ENCODE measurements around the gene RIPK4. TPM values are rescaled to one million over a fixed set of nuclear protein-coding genes. Genes with fewer than 3 reads are reported as not detected.

Gene RIPK4
- total and polyA plus RNA-seq, 4 donors: 4.7 to 22.6 (median 8.5) TPM

DNA sequence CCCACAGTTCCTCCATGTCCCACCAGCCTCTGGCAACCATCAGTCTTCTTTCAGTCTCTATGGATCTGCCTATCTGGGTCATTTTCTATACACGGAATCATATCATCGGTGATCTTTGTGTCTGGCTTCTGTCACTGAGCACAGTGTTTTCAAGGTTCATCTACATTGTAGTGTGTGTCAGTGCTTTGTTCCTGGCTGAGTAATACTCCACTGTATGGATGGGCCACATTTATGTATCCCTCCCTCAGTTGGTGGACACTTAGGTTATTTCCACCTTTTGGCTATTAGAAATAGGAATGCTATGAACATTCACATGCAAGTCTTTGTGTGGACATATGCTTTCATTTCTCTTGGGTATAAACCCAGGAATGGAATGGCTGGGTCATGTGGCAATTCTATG lies 46.6 kb downstream of the RIPK4 start:
- H3K9me3 ChIP-seq (ENCODE audit: control insufficient read depth in 4 of 4, low read length in 3 of 4): no peaks in the 10 kb centered on the region
- WGBS: 73% methylated on average over 2 of the region's 2 CpGs
- H3K27me3 ChIP-seq (ENCODE audit: control insufficient read depth in 4 of 4, insufficient read depth in 4 of 4, low read length in 3 of 4): no peaks in the 10 kb centered on the region
- no peak overlapping the region for H3K4me3 ChIP-seq (ENCODE audit: low read depth in 1 of 3, low read length in 3 of 3)
- no peak overlapping the region for H3K9ac ChIP-seq (ENCODE audit: low read depth in 1 of 2, low read length in 2 of 2)
- TF ChIP-seq MAX (IDR thresholded peaks at IDR 0.05) (no peak), GABPA (IDR thresholded peaks at IDR 0.05 in 1 of 2, conservative IDR thresholded peaks at IDR 0.05 in 1 of 2) (no peak), YY1 (IDR thresholded peaks at IDR 0.05) (no peak), RAD21 (IDR thresholded peaks at IDR 0.05) (no peak), JUND (IDR thresholded peaks at IDR 0.05) (no peak), SP1 (IDR thresholded peaks at IDR 0.05) (no peak), FOXA1 (IDR thresholded peaks at IDR 0.05) (no peak), EGR1 (IDR thresholded peaks at IDR 0.05; ENCODE audit: low read depth in 2 of 2) (no peak)
- TF ChIP-seq, protein P1, sequence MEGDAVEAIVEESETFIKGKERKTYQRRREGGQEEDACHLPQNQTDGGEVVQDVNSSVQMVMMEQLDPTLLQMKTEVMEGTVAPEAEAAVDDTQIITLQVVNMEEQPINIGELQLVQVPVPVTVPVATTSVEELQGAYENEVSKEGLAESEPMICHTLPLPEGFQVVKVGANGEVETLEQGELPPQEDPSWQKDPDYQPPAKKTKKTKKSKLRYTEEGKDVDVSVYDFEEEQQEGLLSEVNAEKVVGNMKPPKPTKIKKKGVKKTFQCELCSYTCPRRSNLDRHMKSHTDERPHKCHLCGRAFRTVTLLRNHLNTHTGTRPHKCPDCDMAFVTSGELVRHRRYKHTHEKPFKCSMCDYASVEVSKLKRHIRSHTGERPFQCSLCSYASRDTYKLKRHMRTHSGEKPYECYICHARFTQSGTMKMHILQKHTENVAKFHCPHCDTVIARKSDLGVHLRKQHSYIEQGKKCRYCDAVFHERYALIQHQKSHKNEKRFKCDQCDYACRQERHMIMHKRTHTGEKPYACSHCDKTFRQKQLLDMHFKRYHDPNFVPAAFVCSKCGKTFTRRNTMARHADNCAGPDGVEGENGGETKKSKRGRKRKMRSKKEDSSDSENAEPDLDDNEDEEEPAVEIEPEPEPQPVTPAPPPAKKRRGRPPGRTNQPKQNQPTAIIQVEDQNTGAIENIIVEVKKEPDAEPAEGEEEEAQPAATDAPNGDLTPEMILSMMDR (IDR thresholded peaks at IDR 0.05; ENCODE audit: low read depth, low read length, missing input control): no peak
- TF ChIP-seq, protein P2, sequence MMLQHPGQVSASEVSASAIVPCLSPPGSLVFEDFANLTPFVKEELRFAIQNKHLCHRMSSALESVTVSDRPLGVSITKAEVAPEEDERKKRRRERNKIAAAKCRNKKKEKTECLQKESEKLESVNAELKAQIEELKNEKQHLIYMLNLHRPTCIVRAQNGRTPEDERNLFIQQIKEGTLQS (IDR thresholded peaks at IDR 0.05): no peak
- TF ChIP-seq, protein P3, sequence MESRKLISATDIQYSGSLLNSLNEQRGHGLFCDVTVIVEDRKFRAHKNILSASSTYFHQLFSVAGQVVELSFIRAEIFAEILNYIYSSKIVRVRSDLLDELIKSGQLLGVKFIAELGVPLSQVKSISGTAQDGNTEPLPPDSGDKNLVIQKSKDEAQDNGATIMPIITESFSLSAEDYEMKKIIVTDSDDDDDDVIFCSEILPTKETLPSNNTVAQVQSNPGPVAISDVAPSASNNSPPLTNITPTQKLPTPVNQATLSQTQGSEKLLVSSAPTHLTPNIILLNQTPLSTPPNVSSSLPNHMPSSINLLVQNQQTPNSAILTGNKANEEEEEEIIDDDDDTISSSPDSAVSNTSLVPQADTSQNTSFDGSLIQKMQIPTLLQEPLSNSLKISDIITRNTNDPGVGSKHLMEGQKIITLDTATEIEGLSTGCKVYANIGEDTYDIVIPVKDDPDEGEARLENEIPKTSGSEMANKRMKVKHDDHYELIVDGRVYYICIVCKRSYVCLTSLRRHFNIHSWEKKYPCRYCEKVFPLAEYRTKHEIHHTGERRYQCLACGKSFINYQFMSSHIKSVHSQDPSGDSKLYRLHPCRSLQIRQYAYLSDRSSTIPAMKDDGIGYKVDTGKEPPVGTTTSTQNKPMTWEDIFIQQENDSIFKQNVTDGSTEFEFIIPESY (IDR thresholded peaks at IDR 0.05): no peak
- no peak overlapping the region for H3K27ac ChIP-seq (ENCODE audit: low read depth in 1 of 2, low read length in 2 of 2)
- H3K36me3 ChIP-seq (ENCODE audit: control insufficient read depth in 4 of 4, insufficient read depth in 3 of 4, low read depth in 1 of 4, low read length in 3 of 4): no peaks in the 10 kb centered on the region
- H3K4me1 ChIP-seq (ENCODE audit: control insufficient read depth in 4 of 4, insufficient read depth in 4 of 4, low read length in 3 of 4): peaks cover 0 to 12% (median 0%) of the 10 kb centered on the region in 4 donors
- no peak for DNase-seq (ENCODE audit: low spot score)

DNA sequence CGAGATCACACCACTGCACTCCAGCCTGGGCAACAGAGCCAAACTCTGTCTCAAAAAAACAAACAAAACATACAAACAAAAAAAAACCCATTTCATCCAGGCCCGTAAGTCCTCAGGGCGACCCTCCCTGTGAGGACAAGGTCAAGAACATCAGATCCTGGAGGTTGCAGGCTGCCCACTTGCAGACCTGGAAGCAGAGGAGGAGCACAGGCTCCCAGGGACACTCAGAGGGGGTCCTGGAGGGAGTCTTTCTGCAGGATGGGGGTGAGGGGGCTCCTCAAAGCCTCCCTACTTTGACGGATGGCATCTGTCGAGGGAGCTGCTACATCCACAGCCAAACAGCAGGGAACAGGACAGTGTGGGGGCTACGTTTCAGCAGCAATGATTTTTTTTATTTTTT lies 47.2 kb downstream of the RIPK4 start:
- Histone ChIP-seq H3K27ac (ENCODE audit: low read depth in 1 of 2, low read length in 2 of 2) (no peak overlapping the region), H3K9ac (ENCODE audit: low read depth in 1 of 2, low read length in 2 of 2) (no peak overlapping the region), H3K9me3 (ENCODE audit: control insufficient read depth in 4 of 4, low read length in 3 of 4) (no peaks in the 10 kb centered on the region), H3K27me3 (ENCODE audit: control insufficient read depth in 4 of 4, insufficient read depth in 4 of 4, low read length in 3 of 4) (no peaks in the 10 kb centered on the region), H3K4me1 (ENCODE audit: control insufficient read depth in 4 of 4, insufficient read depth in 4 of 4, low read length in 3 of 4) (peaks cover 0 to 12% (median 0%) of the 10 kb centered on the region in 4 donors), H3K4me3 (ENCODE audit: low read depth in 1 of 3, low read length in 3 of 3) (no peak overlapping the region), H3K36me3 (ENCODE audit: control insufficient read depth in 4 of 4, insufficient read depth in 3 of 4, low read depth in 1 of 4, low read length in 3 of 4) (no peaks in the 10 kb centered on the region)
- DNase-seq (ENCODE audit: low spot score): no peak
- 74% methylated on average over 6 of the region's 6 CpGs for WGBS
- no peak for TF ChIP-seq NR2F2 (IDR thresholded peaks at IDR 0.05)

DNA sequence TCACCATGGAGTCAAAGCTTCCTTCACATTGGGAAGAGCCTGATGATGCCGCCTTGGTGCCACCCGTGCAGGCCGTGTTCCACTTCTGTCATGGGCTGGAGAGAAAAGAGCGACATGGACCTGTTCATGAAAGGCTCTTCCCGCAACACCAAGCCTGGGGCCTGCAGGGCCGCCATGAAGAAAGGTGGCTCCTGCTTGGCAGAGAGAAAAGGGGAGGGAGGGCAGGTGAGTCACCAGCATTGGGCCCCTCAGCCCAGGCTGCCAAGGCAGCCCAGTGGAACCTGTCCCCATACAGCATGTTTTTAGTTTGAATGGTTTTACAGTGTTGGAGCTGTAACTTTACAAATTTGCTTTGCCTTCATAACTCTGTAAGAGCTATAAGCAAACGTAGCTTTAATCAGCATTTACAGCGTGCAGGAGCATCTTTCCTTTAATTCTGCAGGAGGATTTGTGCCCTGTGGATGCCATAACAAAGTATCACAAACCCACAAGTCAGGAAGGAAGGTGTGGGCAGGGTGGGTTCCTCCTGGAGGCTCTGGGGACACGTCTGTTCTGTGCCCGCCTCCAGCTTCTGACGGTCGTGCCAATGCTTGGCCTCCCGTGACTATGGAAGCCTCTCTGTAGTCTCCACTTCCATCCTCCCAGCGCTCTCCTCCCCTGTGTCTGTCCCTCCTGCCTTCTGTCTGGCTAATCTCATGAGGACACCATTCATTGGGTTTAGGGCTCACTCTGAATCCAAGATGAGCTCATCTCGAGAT lies 49.1 kb downstream of the RIPK4 start:
- Histone ChIP-seq H3K9ac (ENCODE audit: low read depth in 1 of 2, low read length in 2 of 2) (no peak overlapping the region), H3K4me1 (ENCODE audit: control insufficient read depth in 4 of 4, insufficient read depth in 4 of 4, low read length in 3 of 4) (peaks cover 0 to 12% (median 0%) of the 10 kb centered on the region in 4 donors), H3K27me3 (ENCODE audit: control insufficient read depth in 4 of 4, insufficient read depth in 4 of 4, low read length in 3 of 4) (no peaks in the 10 kb centered on the region), H3K36me3 (ENCODE audit: control insufficient read depth in 4 of 4, insufficient read depth in 3 of 4, low read depth in 1 of 4, low read length in 3 of 4) (no peaks in the 10 kb centered on the region), H3K4me3 (ENCODE audit: low read depth in 1 of 3, low read length in 3 of 3) (no peak overlapping the region), H3K9me3 (ENCODE audit: control insufficient read depth in 4 of 4, low read length in 3 of 4) (no peaks in the 10 kb centered on the region), H3K27ac (ENCODE audit: low read depth in 1 of 2, low read length in 2 of 2) (no peak overlapping the region)
- WGBS: 85% methylated on average over 15 of the region's 15 CpGs
- DNase-seq (ENCODE audit: low spot score): no peak
- TF ChIP-seq, protein P3 (IDR thresholded peaks at IDR 0.05): no peak
- TF ChIP-seq NR2F2 (IDR thresholded peaks at IDR 0.05): no peak
- TF ChIP-seq, protein P1 (IDR thresholded peaks at IDR 0.05; ENCODE audit: low read depth, low read length, missing input control): no peak
- TF ChIP-seq HNF4G (IDR thresholded peaks at IDR 0.05): no peak
- TF ChIP-seq MAX (IDR thresholded peaks at IDR 0.05): no peak
- no peak for TF ChIP-seq FOXA1 (IDR thresholded peaks at IDR 0.05)
- no peak for TF ChIP-seq SP1 (IDR thresholded peaks at IDR 0.05)
- TF ChIP-seq YY1 (IDR thresholded peaks at IDR 0.05): no peak
- no peak for TF ChIP-seq TAF1 (conservative IDR thresholded peaks at IDR 0.05)
- TF ChIP-seq, protein P2 (IDR thresholded peaks at IDR 0.05): no peak
- no peak for TF ChIP-seq JUND (IDR thresholded peaks at IDR 0.05)
- no peak for TF ChIP-seq HNF4A (conservative IDR thresholded peaks at IDR 0.05)
- no peak for TF ChIP-seq EGR1 (IDR thresholded peaks at IDR 0.05; ENCODE audit: low read depth in 2 of 2)
- TF ChIP-seq RXRA (IDR thresholded peaks at IDR 0.05): no peak
